PFSK-1 (cell line): ENCODE data around the gene CDHR2.

Experiments
- SIN3A ChIP-seq: IDR thresholded peaks from 2 replicates; pipeline ENCODE4 v1.6.1; 2012; ENCODE audit warnings: mild to moderate bottlenecking, low read length, moderate library complexity, borderline replicate concordance; ENCODE audit not compliant: insufficient read depth
- TF ChIP-seq, protein P1 (sequence below), 2 experiments: IDR thresholded peaks; 2 replicates each; pipeline versions ENCODE4 v1.6.1 to v1.8.0; 2011 to 2012; ENCODE audit warnings: low read depth in 2 of 2, low read length in 2 of 2, control low read depth in 1 of 2, inconsistent platforms in 1 of 2, mild to moderate bottlenecking in 1 of 2, moderate library complexity in 1 of 2; ENCODE audit not compliant: insufficient read depth in 1 of 2

DNA sequence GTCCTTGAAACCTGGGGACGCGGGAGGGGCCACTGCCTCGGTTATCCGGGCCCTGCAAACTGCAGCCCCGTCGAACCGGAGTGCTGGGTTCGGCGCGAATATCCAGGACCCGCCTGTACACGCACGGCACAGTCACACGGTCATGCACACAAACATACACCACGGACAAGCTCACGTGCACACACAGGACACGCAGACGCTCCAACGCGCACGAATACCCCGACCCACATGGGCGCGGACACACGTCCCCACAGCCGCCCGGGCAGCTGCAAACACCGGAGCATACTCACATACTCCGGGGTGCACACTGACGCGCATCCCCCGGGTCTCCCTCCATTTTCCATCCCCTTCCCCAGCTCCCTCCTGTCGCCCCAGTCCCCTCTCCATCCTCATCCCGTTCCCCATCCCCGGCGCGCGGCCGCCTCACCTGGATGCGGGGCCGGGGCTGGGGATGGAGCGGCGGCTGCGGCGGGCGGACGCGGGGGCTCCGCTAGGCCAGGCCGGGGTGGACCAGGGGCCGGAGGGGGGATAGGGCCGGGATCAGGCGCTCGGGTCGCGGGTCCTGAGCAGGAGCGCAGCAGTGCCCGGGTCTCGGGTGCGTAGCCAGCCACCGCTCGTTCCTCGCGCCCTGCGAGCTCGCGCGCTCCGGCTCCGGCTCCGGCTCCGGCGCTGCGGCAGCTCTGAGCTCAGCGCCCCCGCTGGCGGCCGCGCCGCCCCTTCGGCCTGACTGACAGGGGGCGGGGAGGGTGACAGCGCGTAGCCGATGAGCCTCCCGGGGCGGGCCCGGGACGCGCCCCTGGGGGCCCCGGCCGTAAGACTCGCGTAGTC is 80.9 kb downstream of the CDHR2 start, which contains the start of the genes EIF4E1B and SNCB:
- no peak for TF ChIP-seq SIN3A
- TF ChIP-seq, protein P1, sequence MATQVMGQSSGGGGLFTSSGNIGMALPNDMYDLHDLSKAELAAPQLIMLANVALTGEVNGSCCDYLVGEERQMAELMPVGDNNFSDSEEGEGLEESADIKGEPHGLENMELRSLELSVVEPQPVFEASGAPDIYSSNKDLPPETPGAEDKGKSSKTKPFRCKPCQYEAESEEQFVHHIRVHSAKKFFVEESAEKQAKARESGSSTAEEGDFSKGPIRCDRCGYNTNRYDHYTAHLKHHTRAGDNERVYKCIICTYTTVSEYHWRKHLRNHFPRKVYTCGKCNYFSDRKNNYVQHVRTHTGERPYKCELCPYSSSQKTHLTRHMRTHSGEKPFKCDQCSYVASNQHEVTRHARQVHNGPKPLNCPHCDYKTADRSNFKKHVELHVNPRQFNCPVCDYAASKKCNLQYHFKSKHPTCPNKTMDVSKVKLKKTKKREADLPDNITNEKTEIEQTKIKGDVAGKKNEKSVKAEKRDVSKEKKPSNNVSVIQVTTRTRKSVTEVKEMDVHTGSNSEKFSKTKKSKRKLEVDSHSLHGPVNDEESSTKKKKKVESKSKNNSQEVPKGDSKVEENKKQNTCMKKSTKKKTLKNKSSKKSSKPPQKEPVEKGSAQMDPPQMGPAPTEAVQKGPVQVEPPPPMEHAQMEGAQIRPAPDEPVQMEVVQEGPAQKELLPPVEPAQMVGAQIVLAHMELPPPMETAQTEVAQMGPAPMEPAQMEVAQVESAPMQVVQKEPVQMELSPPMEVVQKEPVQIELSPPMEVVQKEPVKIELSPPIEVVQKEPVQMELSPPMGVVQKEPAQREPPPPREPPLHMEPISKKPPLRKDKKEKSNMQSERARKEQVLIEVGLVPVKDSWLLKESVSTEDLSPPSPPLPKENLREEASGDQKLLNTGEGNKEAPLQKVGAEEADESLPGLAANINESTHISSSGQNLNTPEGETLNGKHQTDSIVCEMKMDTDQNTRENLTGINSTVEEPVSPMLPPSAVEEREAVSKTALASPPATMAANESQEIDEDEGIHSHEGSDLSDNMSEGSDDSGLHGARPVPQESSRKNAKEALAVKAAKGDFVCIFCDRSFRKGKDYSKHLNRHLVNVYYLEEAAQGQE (IDR thresholded peaks at IDR 0.05; ENCODE audit: insufficient read depth in 1 of 2, low read depth in 2 of 2, low read length in 2 of 2): no peak
